ENCODE measurements around the gene CD151.

Gene CD151

GRCh38 chr11:833849-834311 is 1.1 kb downstream of the CD151 start:
- no peak for DNase-seq (ENCODE audit: extremely low read depth, low read depth)
- no peak for TF ChIP-seq CTCF (IDR thresholded peaks at IDR 0.05; ENCODE audit: low read depth, low read length)

DNA sequence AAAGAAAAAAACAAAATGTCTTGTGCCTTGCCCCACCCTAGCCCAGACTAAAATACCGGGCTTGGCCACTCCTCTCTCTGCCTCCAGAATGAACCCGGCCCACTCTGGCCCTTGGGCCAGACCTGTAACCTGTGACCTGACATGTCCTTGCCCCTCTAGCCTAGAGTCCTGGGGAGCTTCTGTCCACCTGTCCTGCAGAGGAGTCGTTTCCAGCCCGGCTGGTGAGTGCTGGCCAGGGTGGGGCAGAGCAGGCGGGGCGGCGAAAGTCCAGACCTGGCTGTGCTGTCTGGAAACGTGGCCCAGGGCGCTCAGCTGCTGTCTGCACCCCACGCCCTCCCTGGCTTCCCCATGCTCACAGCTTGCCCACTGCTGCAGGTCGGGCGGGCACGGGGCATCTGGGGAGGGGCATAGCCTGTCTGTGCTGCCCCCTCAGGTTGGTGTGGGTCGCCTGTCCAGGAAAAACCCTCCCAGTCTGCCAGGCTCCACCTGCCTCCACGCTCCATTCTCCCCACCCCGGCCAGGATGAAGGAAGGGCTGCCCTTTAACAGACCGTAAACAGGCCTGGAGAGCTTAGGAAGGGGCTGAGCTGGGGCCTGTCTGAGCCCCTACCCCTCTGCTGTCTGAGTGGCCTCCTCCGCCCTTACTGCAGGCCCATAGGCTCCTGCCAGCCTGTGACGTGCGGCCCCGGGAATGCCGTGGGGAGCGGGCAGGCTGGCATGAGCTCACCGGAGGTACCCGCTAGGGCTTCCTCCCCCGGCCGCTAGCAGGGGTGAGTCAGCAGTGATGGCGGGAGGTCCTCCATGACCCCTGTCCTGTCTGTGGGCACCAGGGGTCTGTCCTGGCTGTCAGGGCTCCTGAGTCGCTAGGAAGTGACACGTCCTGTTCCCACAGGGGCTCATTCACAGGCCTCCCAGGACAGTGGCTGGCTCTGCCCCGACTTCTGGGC is 1.9 kb downstream of the CD151 start:
- TF ChIP-seq CTCF (IDR thresholded peaks at IDR 0.05; ENCODE audit: low read depth, low read length) = no peak
- peak; percentile 34 for DNase-seq (ENCODE audit: extremely low read depth, low read depth)

DNA sequence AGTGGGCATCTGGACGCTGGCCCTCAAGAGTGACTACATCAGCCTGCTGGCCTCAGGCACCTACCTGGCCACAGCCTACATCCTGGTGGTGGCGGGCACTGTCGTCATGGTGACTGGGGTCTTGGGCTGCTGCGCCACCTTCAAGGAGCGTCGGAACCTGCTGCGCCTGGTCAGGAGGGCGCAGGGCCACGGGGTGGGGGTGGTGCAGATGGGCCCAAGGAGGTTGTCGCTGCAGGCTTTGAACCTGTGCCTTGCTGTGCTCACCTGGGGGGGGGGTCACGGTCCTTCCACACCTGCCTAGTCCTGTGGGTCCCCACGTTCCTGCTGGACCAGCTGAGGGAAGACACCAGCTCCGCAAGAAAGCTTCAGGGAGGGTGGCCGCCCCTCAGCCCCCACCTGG is 3.5 kb downstream of the CD151 start:
- TF ChIP-seq CTCF (IDR thresholded peaks at IDR 0.05; ENCODE audit: low read depth, low read length) = no peak
- no peak for DNase-seq (ENCODE audit: extremely low read depth, low read depth)

GRCh38 chr11:836700-837099 is 3.9 kb downstream of the CD151 start:
- no peak for DNase-seq (ENCODE audit: extremely low read depth, low read depth)
- TF ChIP-seq CTCF (IDR thresholded peaks at IDR 0.05; ENCODE audit: low read depth, low read length) = no peak

GRCh38 chr11:837189-837989 is 4.6 kb downstream of the CD151 start:
- no peak for TF ChIP-seq CTCF (IDR thresholded peaks at IDR 0.05; ENCODE audit: low read depth, low read length)

DNA sequence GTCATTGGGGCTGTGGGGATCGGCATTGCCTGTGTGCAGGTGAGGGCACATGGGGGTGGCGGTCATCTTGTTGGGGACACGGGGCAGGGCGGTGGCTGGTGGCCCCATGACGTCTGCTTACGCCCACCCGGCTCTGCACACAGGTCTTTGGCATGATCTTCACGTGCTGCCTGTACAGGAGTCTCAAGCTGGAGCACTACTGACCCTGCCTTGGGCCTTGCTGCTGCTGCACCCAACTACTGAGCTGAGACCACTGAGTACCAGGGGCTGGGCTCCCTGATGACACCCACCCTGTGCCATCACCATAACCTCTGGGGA is 5.2 kb downstream of the CD151 start:
- no peak for DNase-seq (ENCODE audit: extremely low read depth, low read depth)
- TF ChIP-seq CTCF (IDR thresholded peaks at IDR 0.05; ENCODE audit: low read depth, low read length) = no peak

More at GRCh38 chr11:837189-837989, 4.6 kb downstream of the CD151 start:
- no peak for DNase-seq (ENCODE audit: extremely low read depth, low read depth)
